AG20443 (cell line): Measurements from ENCODE around the gene APCDD1.
A peak's percentile ranks its signal among the peaks of the same experiment; 100 is the strongest.
"Not testable (repeated sequence)": the region's sequence is repeated elsewhere in the genome, so short reads cannot be mapped to it uniquely, and the experiment has no call there.

Source experiments
- DNase-seq: peaks from one replicate; pipeline ENCODE4 v3.0.0; 2012; ENCODE audit warnings: low spot score, mixed read lengths

Gene APCDD1

DNA sequence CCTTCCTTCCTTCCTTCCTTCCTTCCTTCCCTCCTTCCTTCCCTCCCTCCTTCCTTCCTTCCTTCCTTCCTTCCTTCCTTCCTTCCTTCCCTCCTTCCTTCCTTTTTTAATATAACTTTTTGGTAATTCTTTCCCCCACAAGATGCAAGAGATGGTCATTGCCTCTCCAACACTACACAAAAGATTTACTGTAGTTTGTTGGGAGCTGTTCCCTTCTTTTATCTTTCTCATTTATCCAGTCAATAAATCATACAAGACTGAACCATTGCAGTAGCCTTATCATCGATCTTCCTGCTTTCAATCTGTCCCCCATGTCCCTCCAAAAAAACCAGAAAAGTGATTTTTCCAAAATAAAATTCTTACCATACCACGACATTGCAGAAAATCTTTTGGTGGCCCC lies 8.2 kb downstream of the APCDD1 start:
- no peak for DNase-seq

DNA sequence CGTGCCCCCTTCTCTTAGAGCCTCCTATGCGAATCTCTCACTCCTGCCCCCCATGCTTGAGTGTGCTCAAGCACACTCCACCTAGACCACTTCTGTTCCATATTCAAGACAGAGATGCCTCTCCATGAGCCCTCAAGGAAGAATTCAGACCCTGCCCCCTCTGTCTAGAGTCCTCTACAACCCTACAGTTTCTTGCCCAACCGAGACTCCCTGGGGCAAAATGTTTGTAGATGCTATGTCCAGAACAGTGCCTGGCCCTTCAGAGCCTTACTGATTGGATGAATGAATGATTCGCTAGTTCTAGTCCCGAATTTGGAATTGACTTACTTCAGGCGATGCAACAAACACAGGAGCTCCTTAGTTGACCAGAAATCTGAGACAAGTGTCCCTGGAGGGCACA lies 8.7 kb downstream of the APCDD1 start:
- no peak for DNase-seq

GRCh38 chr18:10463741-10464140 lies 9.3 kb downstream of the APCDD1 start:
- no peak for DNase-seq

- DNase-seq, result not testable (repeated sequence)
Observed at GRCh38 chr18:10464161-10464648, 9.8 kb downstream of the APCDD1 start.

DNA sequence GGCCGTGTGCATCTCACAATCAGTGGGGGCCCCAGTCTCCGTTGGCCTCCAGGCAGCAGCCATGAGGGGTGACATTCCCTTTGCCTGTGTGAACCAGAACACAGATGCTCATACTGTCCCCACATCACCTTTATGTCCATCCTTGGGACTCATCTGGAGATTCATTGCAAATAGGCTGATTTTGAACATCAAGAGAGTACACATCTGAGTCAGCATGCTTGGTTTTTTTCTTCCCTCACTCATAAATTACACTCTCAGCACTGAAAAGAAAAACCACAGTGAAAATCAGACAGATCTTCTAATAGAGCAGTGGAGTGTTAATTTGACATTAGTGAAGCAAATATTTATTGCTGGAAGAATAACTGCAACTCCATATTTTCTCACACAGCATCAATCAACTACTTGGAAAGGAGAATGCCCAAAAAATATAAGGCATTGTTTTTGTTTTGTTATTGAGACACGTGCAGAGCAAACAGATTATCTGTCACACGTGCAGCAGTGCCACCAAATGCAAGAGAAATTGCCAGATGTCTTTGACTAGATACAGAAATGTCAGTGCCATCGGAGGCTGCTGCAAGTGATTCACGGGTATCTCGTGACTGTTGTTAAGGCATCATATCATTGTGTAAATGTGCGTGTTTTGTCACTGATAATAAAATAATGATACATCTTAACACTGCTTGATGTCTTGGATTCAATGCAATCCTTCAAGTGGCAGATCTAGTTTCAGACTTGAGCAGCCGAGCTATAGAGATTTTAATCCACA lies 10.9 kb downstream of the APCDD1 start:
- DNase-seq, result no peak

DNA sequence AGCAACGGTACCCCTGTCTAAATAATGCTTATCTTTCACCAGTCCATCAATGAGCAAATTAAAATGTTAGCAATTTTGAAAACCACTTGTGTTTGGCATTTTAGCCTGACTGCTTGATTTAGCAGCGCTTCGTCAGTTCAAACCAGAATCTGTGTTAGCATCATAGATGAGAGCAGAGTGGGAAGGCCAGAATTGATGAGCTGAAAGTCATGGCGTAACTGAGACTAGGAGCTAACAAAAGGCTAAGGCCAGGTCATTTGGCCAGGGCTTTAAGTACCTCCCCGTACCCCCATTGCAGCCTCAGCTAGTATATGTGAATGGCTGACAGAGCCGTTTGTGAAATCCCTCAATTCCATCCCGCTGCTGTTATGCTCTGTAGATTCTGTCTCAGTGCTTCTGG lies 16.0 kb downstream of the APCDD1 start:
- DNase-seq, result no peak

GRCh38 chr18:10471574-10471973 lies 17.1 kb downstream of the APCDD1 start:
- DNase-seq, result no peak

- no peak for DNase-seq
Observed at GRCh38 chr18:10473132-10473531, 18.7 kb downstream of the APCDD1 start.

DNA sequence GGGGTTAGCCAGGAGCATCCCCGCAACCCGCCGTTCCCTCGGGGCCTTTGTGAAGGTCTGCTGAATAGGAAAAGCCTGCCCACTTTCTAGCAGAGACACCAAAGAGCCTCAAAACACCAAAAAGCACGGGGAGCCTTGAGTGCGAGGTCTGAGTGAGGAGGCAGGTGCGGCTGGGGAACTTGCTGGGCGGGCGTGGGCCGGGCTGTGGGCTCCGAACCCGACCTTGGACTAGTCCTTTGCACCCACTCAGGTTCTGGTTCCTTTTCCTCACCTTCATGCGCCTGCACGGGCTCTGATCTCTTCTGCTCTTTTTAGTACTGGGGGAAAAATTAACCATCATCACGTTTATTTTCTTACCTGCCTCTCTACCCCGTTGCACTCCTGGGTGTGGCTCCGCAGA lies 19.9 kb downstream of the APCDD1 start:
- no peak for DNase-seq

- no peak for DNase-seq
Observed at GRCh38 chr18:10475276-10475653, 20.8 kb downstream of the APCDD1 start.

- no peak for DNase-seq
Observed at GRCh38 chr18:10475654-10476291, 21.3 kb downstream of the APCDD1 start.

DNA sequence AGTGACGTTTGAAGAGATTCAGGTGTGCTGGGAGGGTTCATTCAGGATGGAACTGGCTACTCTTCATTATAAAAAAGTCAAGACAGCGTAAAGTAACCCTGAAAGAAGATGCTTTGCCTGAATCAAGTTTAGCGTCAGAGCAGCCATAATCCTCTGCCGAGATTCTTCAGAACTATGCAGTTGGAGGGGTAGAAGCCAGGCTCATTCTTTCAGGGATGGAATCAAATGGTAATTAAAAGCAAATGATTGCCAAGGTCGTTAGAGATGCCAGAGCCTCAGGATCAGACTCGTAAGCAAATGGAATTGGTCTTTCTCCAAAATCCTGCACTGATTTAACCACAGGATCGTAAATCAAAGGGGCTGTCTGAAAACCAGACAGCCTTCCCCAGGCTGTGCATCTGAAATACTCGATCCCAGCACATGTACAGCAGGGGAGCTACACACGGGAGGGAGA lies 21.9 kb downstream of the APCDD1 start:
- peak; percentile 69 for DNase-seq

- no peak for DNase-seq
Observed at GRCh38 chr18:10477121-10477862, 22.9 kb downstream of the APCDD1 start.

DNA sequence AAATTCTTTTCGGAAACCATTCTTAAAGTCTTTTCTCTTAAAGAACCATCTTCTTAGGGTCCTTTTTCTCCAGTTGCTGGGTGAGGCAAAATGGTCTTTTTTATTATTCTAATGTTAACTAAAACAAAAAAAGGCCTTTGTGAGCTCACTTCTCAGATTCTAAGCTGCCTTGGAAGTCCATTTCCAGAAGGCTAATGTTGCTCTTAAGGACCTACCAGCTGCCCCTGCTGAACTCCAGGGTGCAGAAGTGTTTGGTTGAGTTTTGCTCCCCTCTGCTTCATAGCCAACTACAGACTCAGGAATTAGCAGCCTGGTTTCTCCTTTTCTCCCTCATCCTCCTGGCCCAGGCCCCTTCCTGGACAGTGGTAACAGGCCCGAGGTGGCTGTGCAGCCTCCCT lies 23.4 kb downstream of the APCDD1 start:
- no peak for DNase-seq

DNA sequence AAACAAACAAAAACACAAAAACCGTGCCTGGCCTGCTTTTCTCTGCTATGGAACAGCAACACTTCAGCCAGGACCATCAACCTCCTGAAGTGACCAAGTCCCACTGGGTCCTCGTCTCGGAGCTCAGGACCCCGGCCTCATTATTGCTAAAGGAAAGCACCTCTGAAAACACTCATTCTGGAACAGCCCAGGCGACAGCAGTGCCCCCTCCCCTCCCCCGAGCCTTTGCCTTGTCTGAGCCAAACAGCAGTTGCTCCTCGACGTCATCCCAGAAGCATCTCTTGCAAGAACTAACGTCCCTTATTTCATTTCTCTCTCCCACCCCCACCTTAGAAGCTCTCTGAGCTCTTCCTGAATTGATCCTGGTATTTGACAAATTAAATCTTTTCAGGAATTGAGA lies 27.4 kb downstream of the APCDD1 start:
- no peak for DNase-seq

DNA sequence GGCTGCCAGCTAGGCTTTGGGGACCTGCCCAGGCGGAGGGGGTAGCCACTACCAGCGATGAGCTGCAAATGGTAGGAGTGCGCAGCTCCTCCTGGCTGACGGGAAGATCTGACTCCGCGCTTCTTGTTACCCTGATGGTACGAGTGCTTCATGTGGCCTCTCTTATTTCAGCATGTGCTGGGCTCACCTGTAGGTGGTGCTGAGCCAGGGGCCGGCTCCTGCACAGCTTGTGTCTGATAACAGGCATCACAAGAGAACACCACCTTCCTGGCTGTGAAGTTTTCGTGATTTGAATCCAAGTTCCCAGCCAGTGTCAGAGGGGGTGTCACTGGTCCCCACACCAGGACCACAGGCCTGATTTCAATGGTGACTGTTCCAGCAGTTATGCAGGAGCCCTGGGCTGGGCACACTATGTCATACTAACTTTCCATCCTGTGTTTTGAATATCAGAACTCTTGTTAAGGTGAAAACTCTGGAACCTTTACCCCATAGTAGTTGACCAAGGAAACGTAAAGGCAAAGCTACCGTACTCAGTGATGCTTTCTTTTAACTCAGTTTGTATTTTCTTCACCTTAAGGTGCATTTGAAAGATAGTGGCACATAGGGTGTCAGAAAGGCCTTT lies 28.0 kb downstream of the APCDD1 start:
- no peak for DNase-seq

- peak; percentile 5 for DNase-seq
Observed at GRCh38 chr18:10482985-10483949, 28.8 kb downstream of the APCDD1 start.

DNA sequence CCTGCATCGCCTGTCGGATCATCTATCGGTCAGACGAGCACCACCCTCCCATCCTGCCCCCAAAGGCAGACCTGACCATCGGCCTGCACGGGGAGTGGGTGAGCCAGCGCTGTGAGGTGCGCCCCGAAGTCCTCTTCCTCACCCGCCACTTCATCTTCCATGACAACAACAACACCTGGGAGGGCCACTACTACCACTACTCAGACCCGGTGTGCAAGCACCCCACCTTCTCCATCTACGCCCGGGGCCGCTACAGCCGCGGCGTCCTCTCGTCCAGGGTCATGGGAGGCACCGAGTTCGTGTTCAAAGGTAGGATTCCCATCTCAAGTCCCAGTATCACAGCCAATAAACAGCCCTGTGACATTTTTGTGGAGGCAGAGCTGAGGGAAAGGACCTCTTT lies 31.0 kb downstream of the APCDD1 start:
- no peak for DNase-seq

GRCh38 chr18:10486362-10486761 lies 31.9 kb downstream of the APCDD1 start:
- DNase-seq, result no peak

- DNase-seq, result no peak
Observed at GRCh38 chr18:10487154-10487553, 32.7 kb downstream of the APCDD1 start.

DNA sequence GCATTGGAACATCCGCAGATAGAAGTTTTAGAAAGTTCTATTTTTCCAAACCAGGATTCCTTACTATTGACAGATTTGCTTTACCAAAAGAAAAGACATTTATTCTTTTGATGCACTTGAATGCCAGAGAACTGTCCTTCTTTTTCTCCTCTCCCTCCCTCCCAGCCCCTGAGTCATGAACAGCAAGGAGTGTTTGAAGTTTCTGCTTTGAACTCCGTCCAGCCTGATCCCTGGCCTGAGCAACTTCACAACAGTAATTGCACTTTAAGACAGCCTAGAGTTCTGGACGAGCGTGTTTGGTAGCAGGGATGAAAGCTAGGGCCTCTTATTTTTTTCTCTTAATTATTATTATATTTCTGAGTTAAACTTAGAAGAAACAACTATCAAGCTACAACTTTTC lies 33.6 kb downstream of the APCDD1 start:
- DNase-seq, result peak; percentile 48
